Retinal pigment epithelial cell (primary cell): ENCODE data around the gene RGSL1.

Source experiments
- DNase-seq: peaks from one replicate; pipeline ENCODE4 v3.0.0-alpha.2; 2010; ENCODE audit warnings: low read depth
- H3K4me3 ChIP-seq: 2 replicates; pipeline ENCODE4 v1.5.1; 2011; ENCODE audit warnings: mild to moderate bottlenecking, low read length, control low read depth, moderate library complexity
- CTCF ChIP-seq: conservative IDR thresholded peaks from 2 replicates; pipeline ENCODE4 v1.5.1; 2011; ENCODE audit warnings: low read depth, low read length, control low read depth, inconsistent platforms

RGSL1 gene

GRCh38 chr1:182428043-182428442, 21.9 kb upstream of the RGSL1 start:
- TF ChIP-seq CTCF: no peak
- no peak overlapping the region for H3K4me3 ChIP-seq
- no peak for DNase-seq

GRCh38 chr1:182430263-182431068, 19.5 kb upstream of the RGSL1 start:
- DNase-seq: no peak
- TF ChIP-seq CTCF: no peak
- H3K4me3 ChIP-seq: no peak overlapping the region

GRCh38 chr1:182431278-182431677, 18.7 kb upstream of the RGSL1 start:
- DNase-seq: no peak
- TF ChIP-seq CTCF: no peak
- H3K4me3 ChIP-seq: no peak overlapping the region

- TF ChIP-seq CTCF: no peak
- DNase-seq: no peak
- H3K4me3 ChIP-seq: no peak overlapping the region
Observed at GRCh38 chr1:182433580-182433979, 16.4 kb upstream of the RGSL1 start.

- no peak for DNase-seq
- no peak for TF ChIP-seq CTCF
Observed at GRCh38 chr1:182438326-182438725, 11.6 kb upstream of the RGSL1 start.

GRCh38 chr1:182441719-182442118, 8.2 kb upstream of the RGSL1 start:
- no peak overlapping the region for H3K4me3 ChIP-seq
- no peak for TF ChIP-seq CTCF
- DNase-seq: no peak

More at GRCh38 chr1:182438326-182438725, 11.6 kb upstream of the RGSL1 start:
- no peak overlapping the region for H3K4me3 ChIP-seq

- TF ChIP-seq CTCF: no peak
- DNase-seq: no peak
- H3K4me3 ChIP-seq: no peak overlapping the region
Observed at GRCh38 chr1:182442333-182442732, 7.6 kb upstream of the RGSL1 start.
